Bronchial epithelial cell (primary cell): ENCODE results near the gene LRMDA. TPM values are rescaled to one million over a fixed set of nuclear protein-coding genes. Genes with fewer than 3 reads are reported as not detected.

Source experiments
- DNase-seq: peaks from one replicate; pipeline ENCODE4 v3.0.0-alpha.2; 2010; ENCODE audit warnings: low read depth
- FAIRE-seq: peaks from 2 replicates; lab custom pipeline; 2011; peaks lifted over from hg19 to GRCh38; lab: Jason Lieb, UNC
- H3K27me3 ChIP-seq: 2 replicates; pipeline ENCODE4 v1.5.1; 2011; ENCODE audit warnings: low read length; ENCODE audit not compliant: control insufficient read depth, insufficient read depth
- H3K36me3 ChIP-seq: 2 replicates; pipeline ENCODE4 v1.5.1; 2011; ENCODE audit warnings: low read length; ENCODE audit not compliant: control insufficient read depth, insufficient read depth
- H3K4me3 ChIP-seq: 2 replicates; pipeline ENCODE4 v1.5.1; 2011; ENCODE audit warnings: mild to moderate bottlenecking, low read depth, low read length, control low read depth
- CTCF ChIP-seq: IDR thresholded peaks from 2 replicates; pipeline ENCODE4 v1.5.1; 2011; ENCODE audit warnings: mild to moderate bottlenecking, moderate library complexity, low read length, control low read depth, inconsistent platforms; ENCODE audit not compliant: insufficient read depth, severe bottlenecking
- total RNA-seq: library from RNA; depleted of rRNA; stranded (reverse); fragments of >200 nt; gene quantifications from 2 replicates; pipeline ENCODE4 v1.2.1, GENCODE V29; 2014

The LRMDA gene
- total RNA-seq, 1 donor from 2014 or later, result 1.6 TPM

- no peak overlapping the region for H3K4me3 ChIP-seq
- no peak for DNase-seq
- peaks cover 2% of the 10 kb centered on the region for H3K27me3 ChIP-seq
- FAIRE-seq, result no peak
- TF ChIP-seq CTCF, result no peak
- no peaks in the 10 kb centered on the region for H3K36me3 ChIP-seq
These were observed 407.1 kb downstream of the LRMDA start for GRCh38 chr10:75838486-75838885.

GRCh38 chr10:75839020-75839419 lies 407.6 kb downstream of the LRMDA start:
- no peaks in the 10 kb centered on the region for H3K36me3 ChIP-seq
- DNase-seq, result no peak
- no peak for FAIRE-seq
- no peaks in the 10 kb centered on the region for H3K27me3 ChIP-seq
- no peak overlapping the region for H3K4me3 ChIP-seq
- no peak for TF ChIP-seq CTCF

GRCh38 chr10:75841266-75841665 lies 409.8 kb downstream of the LRMDA start:
- no peak for TF ChIP-seq CTCF
- DNase-seq, result no peak
- FAIRE-seq, result no peak
- no peak overlapping the region for H3K4me3 ChIP-seq
- no peaks in the 10 kb centered on the region for H3K27me3 ChIP-seq
- no peaks in the 10 kb centered on the region for H3K36me3 ChIP-seq

GRCh38 chr10:75845176-75845947 lies 413.9 kb downstream of the LRMDA start:
- FAIRE-seq (no peak), DNase-seq (no peak)
- Histone ChIP-seq H3K36me3 (no peaks in the 10 kb centered on the region), H3K27me3 (no peaks in the 10 kb centered on the region), H3K4me3 (no peak overlapping the region)
- TF ChIP-seq CTCF, result no peak

- no peak for DNase-seq
- no peak for FAIRE-seq
- H3K27me3 ChIP-seq, result no peaks in the 10 kb centered on the region
- TF ChIP-seq CTCF, result no peak
- no peaks in the 10 kb centered on the region for H3K36me3 ChIP-seq
- H3K4me3 ChIP-seq, result no peak overlapping the region
These were observed 416.1 kb downstream of the LRMDA start for GRCh38 chr10:75847477-75847876.
